Activated CD4-positive, alpha-beta T cell treated with anti-CD3 and anti-CD28 coated beads, Interleukin-2, amount 50 U/mL, for 24 hours (primary cell): ENCODE results near the gene JPH4.

Experiments used
- DNase-seq, 2 donors: peaks; one replicate each; pipeline ENCODE4 v3.0.0-alpha.2; 2020; ENCODE audit warnings: low read depth in 1 of 2, low spot score in 1 of 2

JPH4 gene

GRCh38 chr14:23564876-23565275, 13.7 kb downstream of the JPH4 start:
- DNase-seq, result no peak

DNA sequence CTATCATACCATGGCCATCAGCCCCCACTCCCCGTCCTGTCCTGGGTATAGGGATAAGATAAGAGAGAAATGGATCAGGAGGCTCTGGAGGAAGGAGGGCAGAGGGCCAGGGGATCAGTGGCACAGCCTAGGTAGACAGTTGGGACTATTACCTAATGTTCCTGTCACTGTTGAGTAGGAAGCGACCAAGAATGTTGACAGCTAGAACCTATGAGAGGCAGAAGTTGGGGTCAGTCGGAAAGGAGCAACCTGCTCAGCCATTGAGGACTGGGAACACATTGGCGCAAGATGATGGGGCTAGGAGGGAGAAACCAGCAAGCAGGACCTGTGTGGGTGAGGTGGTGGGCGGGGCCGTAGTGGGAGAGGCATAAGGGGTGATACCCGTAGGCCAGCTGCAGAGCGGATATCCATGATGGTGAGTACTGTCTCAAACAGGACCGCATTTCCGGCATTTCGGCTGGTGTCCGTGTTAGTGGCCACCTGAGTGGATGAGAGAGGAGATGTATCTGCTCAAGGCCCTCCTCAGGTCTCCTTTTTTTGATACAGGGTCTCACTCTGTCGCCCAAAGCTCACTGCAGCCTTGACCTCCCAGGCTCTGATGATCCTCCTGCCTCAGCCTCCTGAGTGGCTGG, 14.3 kb downstream of the JPH4 start:
- no peak for DNase-seq

GRCh38 chr14:23563473-23564180, 15.0 kb downstream of the JPH4 start:
- DNase-seq, result no peak

- peak in 1 of 2 donors; percentile 46 for DNase-seq
Observed at GRCh38 chr14:23562822-23563472, 15.6 kb downstream of the JPH4 start.

GRCh38 chr14:23561873-23562821, 16.4 kb downstream of the JPH4 start:
- no peak for DNase-seq

- DNase-seq, result no peak
Observed at GRCh38 chr14:23561259-23561658, 17.3 kb downstream of the JPH4 start.

GRCh38 chr14:23559926-23560520, 18.6 kb downstream of the JPH4 start:
- no peak for DNase-seq

GRCh38 chr14:23559010-23559925, 19.3 kb downstream of the JPH4 start:
- DNase-seq, result peak; percentile 41 to 46

GRCh38 chr14:23558346-23559009, 20.1 kb downstream of the JPH4 start:
- no peak for DNase-seq

- DNase-seq, result no peak
Observed at GRCh38 chr14:23557946-23558345, 20.6 kb downstream of the JPH4 start.

DNA sequence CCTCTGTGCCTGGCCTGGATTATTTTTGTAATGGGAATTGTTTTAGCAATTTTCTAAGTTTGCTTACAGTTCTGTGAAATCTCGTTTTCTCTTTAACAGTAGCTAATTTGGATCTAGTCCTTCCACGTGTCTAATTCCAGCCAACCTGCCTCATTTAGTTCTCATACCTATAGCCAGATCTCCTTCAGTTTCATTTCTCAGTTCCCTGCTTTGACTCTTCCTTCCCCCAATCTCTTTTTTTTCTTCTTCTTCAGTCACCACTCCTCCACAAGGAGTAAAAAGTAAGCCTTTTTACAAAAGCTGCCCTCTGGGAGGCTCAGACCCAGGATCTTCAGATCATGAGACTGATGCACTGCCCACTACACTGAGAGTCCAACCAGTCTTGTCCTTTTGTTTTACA, 21.1 kb downstream of the JPH4 start:
- no peak for DNase-seq

- DNase-seq, result no peak
Observed at GRCh38 chr14:23556700-23557440, 21.7 kb downstream of the JPH4 start.

GRCh38 chr14:23555882-23556699, 22.5 kb downstream of the JPH4 start, which contains the start of gene THTPA:
Gene THTPA (plus strand): TSS chr14:23556271. CDS start chr14:23556758, 487 bp downstream.
- peak; percentile 82 to 93 for DNase-seq

DNA sequence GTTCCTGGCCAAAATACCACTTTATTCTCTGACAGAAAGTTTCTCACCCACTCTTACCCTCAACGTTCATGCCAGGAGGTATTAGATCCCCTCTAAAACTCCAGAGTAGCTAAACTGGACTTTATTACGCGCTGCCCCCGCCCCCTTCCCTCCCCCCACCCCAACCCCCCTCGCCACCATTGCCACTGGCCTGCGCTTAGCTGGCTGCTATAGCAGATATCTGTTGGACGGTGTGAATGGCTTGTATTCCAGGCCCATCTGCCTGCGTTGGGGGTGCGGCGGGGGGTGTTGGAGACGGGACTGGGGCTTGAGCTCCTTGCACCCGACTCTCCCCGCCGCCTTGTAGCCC, 23.1 kb downstream of the JPH4 start:
- DNase-seq, result no peak

DNA sequence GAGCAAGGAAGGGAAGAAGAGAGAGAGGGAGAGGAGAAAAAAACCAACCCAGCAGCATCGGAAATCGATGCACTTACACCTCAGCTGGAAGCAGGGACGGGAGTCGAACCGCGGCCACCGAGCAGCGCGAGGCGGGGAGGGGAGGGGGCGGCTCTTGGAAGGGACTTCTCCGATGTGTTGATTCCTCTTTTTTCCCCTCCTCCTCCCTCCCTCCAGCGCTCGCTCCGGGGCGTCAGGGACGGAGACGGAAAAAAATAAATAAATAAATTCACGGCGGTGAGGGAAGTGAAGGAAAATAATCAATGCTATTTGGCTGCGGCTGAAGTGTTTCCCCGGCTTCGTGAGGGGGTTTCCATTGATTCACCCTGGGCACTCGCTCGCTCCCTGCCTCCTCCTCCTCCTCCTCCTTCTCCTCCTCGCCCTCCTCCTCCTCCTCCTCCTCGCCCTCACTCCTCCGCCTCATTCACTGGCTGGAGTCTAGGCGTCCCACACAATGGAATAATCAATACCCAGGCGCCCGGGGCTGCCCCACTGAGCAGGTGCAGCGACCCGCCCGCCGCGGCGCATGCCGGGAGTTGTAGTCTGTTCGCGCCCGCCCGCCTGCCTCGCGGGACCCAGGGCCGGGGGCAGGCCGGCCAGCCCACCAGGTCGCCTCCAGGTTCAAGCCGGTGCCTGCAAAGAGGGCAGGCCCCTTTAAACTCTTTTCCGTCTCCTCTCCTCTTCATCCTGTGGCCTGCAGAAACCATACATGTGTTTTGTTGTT, 27.1 kb downstream of the JPH4 start, which contains the start of gene ZFHX2:
TSS of gene ZFHX2 (minus strand) at position 500 of the 763 bp plus-strand sequence. CDS start 16,440 bp downstream, outside the sequence.
- DNase-seq, result peak; percentile 64 to 72

DNA sequence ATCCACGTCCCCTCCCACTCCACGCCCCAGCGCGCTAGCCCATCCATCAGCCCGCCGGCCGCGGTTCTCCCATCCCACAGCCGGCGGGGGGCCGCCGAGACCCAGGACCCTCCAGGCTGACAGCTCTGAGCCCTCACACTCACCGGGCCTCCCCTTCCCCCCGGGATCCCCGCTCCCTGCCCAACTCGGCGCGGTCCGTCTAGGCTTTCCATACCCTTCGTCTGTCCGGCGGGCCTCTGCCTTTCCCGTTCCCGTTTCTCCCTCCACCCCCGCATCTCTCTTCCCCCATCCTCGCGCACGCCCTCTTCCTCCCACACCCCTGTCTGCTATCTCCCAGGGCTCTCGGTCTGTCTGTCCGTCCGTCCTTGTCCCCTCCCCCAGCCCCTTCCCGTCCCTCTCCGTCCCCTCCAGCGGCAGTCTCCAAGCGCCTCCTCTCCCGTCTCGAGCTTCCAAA, 27.8 kb downstream of the JPH4 start:
- DNase-seq, result no peak
